ENCODE measurements around the gene TCF19.
"Not testable (repeated sequence)": the region's sequence is repeated elsewhere in the genome, so short reads cannot be mapped to it uniquely, and the experiment has no call there.

TCF19 gene

DNA sequence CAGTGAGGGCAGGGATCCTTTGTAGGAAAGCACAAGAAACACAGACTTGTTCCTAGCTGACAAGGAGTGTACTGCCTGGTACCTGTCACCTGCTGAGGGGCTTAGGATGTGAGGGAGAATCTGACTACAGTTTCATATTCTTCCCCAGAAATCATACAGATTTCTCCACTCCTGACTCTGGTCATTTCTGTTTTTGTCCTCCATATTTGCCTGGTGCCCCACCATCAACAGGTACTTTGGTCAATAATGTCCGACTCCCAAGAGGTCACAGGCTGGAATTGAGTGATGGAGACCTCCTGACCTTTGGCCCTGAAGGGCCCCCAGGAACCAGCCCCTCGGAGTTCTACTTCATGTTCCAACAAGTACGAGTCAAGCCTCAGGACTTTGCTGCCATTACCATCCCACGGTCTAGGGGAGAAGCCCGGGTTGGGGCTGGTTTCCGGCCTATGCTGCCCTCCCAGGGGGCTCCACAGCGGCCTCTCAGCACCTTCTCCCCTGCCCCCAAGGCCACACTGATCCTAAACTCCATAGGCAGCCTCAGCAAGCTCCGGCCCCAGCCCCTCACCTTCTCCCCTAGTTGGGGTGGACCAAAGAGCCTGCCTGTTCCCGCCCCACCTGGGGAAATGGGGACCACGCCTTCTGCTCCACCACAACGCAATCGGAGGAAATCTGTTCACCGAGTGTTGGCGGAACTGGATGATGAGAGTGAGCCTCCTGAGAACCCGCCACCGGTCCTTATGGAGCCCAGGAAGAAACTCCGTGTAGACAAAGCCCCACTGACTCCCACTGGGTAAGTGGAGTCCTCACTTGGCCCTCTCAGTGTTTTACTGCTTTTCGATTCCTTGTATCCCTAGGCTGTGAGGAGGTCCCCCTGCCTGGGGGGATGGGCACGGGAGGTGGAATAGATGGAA lies 3.1 kb downstream of the TCF19 start:
- DNase-seq (ENCODE audit: low read depth, low spot score): no peak

DNA sequence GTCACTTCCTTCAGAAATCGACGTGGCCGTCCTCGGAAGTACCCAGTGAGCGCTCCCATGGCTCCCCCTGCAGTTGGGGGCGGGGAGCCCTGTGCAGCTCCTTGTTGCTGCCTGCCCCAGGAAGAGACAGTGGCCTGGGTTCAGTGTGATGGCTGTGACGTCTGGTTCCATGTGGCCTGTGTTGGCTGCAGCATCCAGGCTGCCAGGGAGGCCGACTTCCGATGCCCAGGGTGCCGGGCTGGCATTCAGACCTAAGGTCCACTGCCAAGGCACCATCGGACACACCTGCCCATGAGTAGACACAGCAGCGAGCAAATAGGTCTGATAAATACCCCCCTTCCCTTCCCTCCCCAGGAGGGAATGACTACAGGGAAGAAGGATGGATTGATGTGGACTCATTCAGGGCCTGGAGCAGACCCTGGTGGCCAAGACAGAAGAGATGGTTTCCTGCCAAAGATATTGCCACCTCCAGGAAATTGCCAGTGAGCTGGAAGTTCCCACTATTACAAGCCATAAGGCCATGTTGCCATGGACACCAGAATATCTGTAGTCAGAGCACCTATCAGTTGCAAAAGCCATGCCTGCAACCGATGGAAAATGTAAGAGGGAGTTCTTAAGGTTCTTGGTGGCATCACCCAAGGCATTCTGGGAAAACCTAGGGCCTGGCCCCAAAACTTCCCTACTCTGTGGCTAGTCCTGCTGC lies 4.2 kb downstream of the TCF19 start:
- DNase-seq (ENCODE audit: low read depth, low spot score): no peak

DNA sequence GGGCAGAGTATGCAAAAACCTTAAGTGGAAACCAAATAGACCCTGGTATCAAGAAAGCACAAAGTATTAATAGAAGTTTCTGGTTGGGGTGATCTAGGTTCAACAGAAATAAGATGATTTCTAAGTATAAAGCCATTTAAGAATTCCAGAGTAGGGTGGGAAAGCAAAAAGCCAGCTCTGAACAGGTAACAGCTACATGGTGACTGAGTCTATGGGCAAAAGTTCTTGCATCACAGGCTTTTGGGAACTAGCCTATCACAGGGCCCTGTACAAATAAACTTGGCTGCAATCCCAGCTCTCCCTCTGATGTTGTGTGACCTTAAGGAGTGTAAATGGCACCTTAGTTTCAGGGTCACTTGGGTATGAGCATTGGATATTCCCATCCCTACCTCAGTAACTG lies 5.5 kb downstream of the TCF19 start:
- no peak for DNase-seq (ENCODE audit: low read depth, low spot score)

DNA sequence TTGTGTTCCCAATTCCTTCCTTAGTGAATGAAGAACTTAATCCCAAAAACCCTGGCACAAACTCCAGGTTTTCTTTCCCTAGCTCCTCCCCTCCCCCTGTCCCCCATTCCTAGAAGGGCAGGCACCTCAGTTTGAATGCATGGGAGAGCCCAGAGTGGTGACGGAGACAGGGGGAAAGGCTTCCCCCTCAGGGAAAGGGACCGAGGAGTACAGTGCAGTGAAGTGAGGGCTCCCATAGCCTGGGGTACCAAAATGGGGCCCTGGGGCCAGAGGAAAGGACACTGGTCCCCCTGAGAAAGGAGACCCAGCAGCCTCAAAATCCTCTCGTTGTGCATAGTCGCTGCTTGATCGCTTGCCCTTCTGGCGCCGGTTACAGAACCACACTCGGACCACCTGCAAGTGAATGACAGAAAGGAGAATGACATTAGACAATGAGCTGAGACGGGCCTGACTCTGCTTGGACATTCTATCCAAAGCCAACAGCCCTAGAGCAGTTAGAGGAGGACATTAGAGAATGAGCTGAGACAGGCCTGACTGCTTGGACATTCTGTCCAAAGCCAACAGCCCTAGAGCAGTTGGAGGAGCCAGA lies 6.2 kb downstream of the TCF19 start:
- not testable (repeated sequence) for DNase-seq (ENCODE audit: low read depth, low spot score)

DNA sequence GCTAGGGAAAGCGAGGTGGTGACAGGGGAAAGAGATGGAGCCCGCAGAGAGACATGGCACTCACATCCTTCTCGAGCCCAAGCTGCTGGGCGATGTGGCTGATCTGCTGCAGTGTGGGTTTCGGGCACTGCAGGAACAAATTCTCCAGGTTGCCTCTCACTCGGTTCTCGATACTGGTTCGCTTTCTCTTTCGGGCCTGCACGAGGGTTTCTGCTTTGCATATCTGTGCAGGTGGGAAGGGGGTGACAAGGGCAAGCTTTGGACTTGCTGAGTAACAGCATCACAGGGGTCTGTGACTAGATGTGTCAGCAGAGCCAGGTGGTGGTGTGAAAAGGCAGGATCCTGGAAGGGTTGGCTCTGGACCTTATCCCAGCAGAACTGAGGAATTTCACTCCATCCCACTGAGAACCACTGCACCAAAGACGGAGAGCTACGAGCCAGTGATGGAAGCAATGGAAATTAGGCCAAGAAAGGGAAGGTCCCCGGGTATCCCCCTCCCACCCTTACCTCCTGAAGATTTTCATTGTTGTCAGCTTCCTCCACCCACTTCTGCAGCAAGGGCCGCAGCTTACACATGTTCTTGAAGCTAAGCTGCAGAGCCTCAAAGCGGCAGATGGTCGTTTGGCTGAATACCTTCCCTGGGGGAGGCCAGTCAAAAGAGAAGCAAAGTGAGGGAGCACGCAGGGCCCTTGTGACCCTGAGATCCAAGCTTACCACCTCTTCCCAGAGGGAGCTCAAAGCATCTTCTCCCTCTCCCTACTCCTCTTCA lies 6.9 kb downstream of the TCF19 start:
- DNase-seq (ENCODE audit: low read depth, low spot score): not testable (repeated sequence)

DNA sequence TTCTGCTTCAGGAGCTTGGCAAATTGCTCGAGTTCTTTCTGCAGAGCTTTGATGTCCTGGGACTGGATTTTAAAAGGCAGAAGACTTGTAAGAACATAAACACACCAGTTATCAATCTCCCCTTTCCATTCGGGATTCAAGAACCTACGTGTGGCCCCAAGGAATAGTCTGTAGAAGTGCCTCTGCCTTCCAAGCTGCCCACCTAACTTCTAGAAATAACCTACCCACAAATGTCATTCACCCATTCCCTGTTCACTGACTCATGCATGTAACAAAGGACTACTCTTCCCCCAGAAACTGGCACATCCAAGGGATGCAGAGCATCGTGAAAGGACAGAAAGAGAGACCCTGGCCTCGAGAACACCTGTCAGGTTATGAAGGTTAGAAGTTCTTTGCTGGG lies 7.6 kb downstream of the TCF19 start:
- no peak for DNase-seq (ENCODE audit: low read depth, low spot score)

DNA sequence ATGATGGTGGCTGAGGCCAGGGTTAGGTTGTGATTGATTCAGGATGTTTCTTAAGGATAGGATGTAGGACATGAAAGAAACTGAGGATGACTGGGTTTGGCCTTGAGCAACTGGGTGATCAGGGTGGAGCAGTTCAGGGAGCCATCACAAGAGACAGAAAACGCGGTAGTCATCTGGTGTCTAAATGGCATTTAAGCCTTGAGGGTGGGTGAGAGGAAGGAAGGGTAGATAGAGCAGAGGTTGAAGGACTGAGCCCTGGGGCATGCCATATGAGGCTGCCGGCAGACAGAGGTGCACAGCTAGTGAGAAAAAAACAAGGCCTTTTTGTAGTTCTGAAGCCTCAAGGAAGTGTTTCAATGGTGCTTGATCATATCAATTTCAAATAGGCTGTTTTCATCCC lies 10.2 kb downstream of the TCF19 start:
- DNase-seq (ENCODE audit: low read depth, low spot score): no peak

DNA sequence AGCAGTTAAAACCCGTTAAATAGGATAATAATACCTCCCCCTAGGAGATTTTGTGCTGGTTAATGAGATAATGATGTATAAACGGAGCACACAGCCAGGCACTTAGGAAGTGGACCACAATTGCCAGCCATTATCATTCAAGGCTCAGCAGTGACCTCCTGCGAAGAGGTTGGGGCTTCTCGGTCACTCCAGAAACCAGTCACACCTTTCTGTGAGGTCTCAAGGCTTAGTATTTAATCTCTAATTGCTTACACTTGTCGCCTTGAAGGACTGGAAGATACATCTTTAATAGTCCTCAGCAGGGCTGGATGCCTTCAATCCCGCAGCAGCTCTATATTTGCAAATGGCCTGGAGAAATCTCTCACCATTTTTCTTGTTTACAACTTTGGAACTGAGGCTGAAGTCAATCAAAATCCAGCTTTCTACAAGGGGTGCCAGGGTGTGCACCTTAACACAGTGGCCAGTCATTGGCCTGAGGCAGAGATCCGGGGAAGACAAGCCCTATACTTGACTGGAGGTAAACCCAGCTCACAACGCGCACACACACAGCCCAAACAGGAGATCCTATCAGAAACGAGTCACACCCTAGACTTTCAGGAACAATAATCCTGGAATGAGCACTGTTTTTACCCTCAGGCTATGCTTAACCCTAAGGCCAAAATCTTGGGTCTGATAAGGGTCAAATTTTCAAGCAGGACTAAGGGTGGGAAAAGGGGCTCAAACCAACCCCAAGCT lies 10.9 kb downstream of the TCF19 start:
- DNase-seq (ENCODE audit: low read depth, low spot score): no peak

DNA sequence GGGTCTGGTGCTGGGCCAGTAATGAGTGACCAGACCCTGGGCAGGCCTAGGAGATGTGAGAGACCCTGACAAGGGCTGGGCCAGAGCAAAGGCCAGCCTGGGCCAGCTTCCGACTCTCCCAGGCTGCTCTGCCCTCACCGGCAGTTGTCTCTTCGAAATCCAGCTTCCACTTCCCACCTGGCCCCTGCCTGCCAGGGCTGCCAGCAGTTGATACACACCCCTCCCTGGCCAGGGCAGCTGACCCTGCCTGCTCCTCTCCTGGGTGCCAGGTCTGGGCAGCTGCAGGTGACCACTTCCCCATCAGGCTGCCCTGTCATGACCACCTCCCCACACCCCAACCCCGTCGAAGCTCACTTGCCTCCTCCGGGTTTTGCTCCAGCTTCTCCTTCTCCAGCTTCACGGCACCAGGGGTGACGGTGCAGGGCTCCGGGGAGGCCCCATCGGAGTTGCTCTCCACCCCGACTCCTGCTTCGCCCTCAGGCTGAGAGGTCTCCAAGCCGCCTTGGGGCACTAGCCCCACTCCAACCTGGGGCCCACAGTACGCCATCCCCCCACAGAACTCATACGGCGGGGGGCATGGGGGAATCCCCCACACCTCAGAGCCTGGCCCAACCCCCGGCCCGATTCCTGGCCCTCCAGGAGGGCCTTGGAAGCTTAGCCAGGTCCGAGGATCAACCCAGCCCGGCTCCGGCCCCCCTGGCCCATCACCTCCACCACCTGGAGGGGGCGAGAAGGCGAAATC lies 11.6 kb downstream of the TCF19 start:
- not testable (repeated sequence) for DNase-seq (ENCODE audit: low read depth, low spot score)

DNA sequence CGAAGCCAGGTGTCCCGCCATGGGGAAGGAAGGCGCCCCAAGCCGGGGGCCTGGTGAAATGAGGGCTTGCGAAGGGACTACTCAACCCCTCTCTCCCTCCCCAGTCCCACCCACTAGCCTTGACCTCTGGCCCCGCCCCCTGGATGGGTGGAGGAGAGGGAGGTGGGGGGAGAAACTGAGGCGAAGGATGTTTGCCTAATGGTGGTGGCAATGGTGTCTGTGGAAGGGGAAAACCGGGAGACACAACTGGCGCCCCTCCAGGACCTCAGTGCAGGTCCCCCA lies 12.2 kb downstream of the TCF19 start, which contains the start of gene POU5F1:
TSS of gene POU5F1 (minus strand) at position 83 of the 282 bp plus-strand sequence. CDS start at position 21, 62 bp downstream.
- DNase-seq (ENCODE audit: low read depth, low spot score): no peak

DNA sequence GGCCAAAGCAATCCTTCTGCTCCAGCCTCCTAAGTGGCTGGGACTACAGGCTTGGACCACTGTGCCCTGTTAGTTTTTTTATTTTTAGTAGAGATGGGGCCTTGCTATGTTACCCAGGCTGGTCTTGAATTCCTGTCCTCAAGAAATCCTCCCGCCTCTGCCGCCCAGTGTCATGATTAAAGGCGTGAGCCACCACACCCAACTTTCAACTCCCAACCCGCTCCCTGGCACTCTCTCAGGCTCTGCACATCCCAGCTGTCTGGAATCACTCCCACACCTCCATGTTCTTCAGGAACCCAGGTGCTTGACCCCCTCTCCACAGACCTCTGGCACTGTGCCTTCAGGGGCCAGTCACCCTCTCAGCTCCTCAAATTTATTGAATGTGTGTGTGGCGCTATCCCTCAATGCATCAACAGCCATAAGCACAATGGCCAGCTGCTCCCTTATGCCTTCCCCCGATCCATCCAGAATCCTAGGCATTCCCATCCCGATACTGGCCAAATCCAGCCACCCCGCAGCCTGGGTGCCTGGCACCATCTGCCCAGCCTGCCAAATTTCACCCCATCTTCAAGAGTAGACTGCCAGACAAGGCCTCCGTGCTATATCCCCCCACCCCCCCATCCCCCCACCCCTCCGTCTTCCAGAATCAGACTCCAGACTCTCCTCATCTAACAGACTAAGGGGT lies 12.7 kb downstream of the TCF19 start:
- no peak for DNase-seq (ENCODE audit: low read depth, low spot score)

DNA sequence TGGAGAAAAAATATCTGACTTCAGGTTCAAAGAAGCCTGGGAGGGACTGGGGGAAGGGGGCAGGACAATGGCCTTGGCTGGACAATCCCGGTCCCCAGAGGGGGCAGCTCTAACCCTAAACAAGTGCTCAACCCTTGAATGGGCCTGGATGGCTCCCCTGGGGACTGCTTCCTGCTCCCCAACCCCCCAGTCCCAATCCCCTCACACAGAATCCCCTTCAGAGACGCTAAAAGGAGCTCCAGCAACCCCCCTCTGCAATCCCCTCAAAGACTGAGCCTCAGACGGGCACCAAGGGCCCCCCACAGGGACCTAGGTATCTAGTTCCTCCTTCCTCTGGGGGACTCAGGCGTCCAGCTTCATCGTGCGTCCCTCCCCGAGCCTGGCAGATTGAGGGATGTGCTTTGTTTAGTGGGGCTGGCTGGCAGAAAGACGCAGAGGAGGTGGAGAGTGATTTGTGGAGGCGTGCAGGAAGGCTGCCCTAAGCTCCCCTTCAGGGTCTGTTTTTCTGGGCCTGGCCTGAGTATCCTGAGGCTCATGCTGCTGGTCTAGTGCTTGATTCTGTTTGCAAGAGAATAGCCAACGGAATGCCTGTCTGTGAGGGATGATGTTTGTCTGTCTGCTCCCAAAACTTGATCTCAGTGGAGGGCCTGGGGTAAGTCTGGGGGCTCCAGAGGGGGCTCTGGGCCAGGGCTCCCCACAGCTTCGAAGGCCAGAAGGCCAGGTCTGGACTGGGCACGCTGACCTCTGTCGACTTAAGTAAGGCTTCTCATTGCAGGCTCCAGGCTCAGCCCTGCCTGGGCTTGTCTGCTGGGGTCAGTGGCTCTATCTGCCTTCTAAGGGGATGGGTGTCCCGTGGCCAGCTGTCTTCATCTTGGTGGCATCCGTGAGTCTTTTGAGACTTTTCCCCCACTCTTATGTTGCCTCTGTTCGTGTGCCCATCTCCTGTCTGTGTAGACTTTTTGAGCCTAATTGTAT lies 13.8 kb downstream of the TCF19 start:
- DNase-seq (ENCODE audit: low read depth, low spot score): peak; percentile 99

DNA sequence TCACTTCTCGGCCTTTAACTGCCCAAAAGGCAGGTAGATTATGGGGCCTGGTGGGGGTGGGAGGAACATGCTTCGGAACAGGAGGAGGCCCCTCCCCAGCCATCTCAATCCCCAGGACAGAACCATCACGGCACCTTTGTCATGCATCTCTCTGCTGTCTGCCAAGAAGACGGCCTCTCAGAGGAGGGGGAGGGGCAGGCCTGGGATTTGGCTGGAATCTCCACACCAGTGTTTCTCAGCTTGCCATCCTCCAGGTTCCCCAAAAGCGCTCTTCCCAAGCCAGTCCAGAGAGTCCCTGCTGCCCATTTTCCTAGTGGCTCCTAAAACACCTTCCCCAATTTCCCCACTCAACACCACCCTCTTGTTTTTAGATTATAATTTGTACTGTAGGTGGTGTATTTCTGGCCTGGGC lies 14.6 kb downstream of the TCF19 start:
- peak; percentile 98 for DNase-seq (ENCODE audit: low read depth, low spot score)

DNA sequence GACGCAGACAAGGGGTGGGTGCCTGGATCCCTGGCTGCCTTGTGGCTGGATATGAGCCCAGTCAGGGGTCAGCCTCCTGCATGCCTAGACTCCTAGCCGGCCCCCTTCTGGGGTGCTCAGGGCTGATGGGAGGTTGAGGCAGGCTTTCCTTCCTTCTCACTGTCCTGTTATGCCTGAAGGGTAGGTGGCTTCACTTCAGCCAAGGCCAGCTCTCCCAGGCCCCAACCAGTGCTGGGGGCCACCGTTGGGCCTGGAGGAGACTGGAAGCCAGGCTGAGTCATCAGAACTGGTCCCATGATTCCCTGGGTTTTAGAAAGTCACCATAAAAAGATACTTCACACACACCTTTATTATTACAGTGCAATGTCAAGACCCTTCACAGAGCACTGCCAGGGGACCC lies 15.0 kb downstream of the TCF19 start:
- DNase-seq (ENCODE audit: low read depth, low spot score): no peak

DNA sequence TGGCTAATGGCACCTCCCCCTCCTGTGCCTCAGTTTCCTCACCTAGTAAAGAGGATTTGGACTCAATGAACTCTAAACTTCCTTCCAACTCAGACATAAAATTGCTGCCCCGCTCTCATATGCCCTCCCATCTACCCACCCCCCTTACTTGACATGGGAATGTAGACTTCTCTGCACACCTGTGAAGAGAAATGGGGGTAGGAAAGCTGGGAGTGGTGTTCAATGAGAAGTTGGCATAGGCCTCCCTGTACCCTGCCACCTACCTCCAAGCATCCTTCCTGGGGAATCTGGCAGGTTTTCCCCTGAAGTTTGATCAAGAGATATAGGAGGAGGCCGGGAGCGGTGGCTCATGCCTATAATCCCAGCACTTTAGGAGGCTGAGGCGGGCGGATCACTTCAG lies 16.0 kb downstream of the TCF19 start:
- DNase-seq (ENCODE audit: low read depth, low spot score): no peak

DNA sequence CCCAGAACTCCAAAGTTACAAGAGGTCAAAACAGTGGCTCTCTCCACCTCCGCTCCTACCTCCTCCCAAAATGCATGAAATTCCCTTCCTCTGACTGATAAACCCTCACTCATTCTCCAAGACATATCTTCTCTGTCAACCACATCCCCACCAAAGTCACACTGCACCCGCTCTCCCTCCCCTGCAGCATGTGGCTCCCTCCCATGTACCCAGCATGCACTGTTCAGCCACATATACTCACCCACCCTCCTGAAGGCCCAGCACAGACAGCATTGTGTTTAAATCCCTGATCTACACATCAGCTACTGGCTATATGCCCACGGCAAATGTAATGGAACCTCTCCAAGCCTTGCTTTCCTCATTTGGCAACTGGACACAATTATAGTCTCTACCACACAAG lies 17.6 kb downstream of the TCF19 start:
- DNase-seq (ENCODE audit: low read depth, low spot score): no peak

DNA sequence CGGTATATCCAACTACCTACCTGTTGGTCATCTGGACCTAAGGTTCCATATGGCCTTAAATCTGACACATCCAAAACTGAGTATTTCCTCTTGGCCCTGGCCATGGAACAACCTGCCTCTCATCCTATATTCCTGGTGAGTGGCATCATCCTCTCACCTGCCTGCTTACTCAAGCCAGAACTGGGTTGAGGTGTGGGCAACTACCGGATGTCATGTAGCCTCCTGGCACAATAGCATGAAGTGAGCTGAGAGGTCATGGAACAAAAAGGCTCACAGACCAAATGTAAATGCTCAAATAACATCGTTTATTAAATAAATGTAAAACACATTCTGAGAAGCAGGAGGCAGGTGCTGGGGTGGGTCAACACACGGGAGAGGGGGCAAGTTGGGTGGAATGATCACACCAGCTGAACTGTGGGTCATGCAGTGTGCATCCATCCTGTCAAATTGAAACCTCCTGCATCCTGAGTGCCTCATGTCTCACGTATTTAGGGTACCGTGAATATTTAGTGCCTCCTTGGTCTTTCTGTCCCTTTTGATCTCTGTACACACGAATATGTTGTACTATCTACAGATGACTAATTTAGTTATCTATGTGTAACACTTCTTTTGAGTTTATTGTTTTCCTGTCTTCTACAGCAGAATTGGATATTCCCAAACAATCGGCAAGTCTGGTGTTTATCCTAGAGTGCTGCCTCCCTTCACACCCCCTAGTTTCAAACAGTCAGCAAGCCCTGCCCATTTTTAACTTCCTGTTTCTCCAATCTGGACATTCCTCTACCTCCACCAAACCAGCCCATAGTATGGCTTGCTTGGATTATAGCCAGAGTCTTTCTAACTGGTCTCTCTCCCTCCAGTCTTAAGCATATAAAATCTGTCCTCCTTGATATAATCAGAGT lies 20.0 kb downstream of the TCF19 start:
- DNase-seq (ENCODE audit: low read depth, low spot score): no peak

DNA sequence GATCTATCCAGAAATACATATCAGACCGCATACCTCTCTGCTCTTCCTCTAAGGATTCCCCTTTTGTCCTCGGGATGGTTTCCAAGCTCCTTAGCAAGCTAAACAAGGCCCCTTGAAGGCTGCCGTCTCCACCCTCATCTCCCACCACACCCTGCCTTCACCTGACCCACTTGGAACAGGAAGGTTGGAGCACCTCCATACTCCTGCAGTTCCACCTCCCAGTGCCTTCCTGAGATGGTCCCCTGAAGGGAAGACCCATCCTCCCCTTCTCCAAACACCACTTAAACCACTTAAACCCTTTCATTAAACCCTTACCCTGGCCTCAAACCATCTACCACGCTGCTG lies 20.6 kb downstream of the TCF19 start:
- DNase-seq (ENCODE audit: low read depth, low spot score): no peak
